HCT116 (cell line): ENCODE measurements around the gene CDCA7. TPM values are rescaled to one million over a fixed set of nuclear protein-coding genes. Genes with fewer than 3 reads are reported as not detected.

Source experiments
- ATAC-seq: fragments of 200-7000 bp; cut with Tn5 transposase; 2 replicates; pipeline ENCODE4 v1.9.1; 2020; ENCODE audit warnings: mild to moderate bottlenecking, moderate library complexity
- BruUV-seq: library from RNA; stranded (reverse); fragments of 400-500 nt; replicated peaks from 2 replicates; lab custom pipeline; 2021; lab: Mats Ljungman, UMichigan
- CTCF ChIA-PET: fragments of 300-600 bp; sonication (Branson Sonifier 250); formaldehyde crosslinking; loops from one replicate; lab custom pipeline; 2021; ENCODE audit warnings: antibody characterized with exemption; lab: Charles Lee
- POLR2A ChIA-PET: fragments of 300-600, 350-600 bp; sonication (Branson Sonifier 250); formaldehyde crosslinking; loops from one replicate; lab custom pipeline; 2021; ENCODE audit warnings: antibody characterized with exemption; lab: Charles Lee
- RAD21 ChIA-PET, 2 experiments: fragments of 300-600 bp; sonication (Branson Sonifier 250); formaldehyde crosslinking; loops; one replicate each; lab custom pipeline; 2023; ENCODE audit warnings: low total read pairs in 2 of 2; ENCODE audit not compliant: uncharacterized antibody in 2 of 2, unreplicated experiment in 2 of 2, low non-redundant PET in 1 of 2; lab: Charles Lee
- DNase-seq: peaks from one replicate; pipeline ENCODE4 v3.0.0-alpha.2; 2010; ENCODE audit warnings: low read depth, low spot score
- H2AFZ ChIP-seq: fragments of 200-600 bp; shearing (Covaris generic), sonication (generic); 2 replicates; pipeline ENCODE4 v1.6.1; 2017; ENCODE audit warnings: low read depth, mixed run types, mixed read lengths, antibody characterized with exemption, low read length; ENCODE audit not compliant: poor library complexity, severe bottlenecking
- H3K27ac ChIP-seq: 2 replicates; pipeline ENCODE4 v1.5.1; 2012; ENCODE audit warnings: low read depth, low read length
- H3K27me3 ChIP-seq: fragments of 200-600 bp; sonication (generic); 2 replicates; pipeline ENCODE4 v1.6.1; 2016; ENCODE audit warnings: mixed run types, low read length, mixed read lengths; ENCODE audit not compliant: insufficient read depth
- H3K36me3 ChIP-seq, 2 experiments: fragments of 200-500 bp in 1 of 2; fragments of 200-600 bp in 1 of 2; sonication (Bioruptor generic) in 1 of 2; sonication (generic) in 1 of 2; 2 replicates each; pipeline versions ENCODE4 v1.5.1 to v1.6.1; 2014 to 2016; ENCODE audit warnings: low read length in 2 of 2, inconsistent platforms in 1 of 2, mixed read lengths in 1 of 2, mixed run types in 1 of 2; ENCODE audit not compliant: insufficient read depth in 2 of 2, control insufficient read depth in 1 of 2
- H3K4me1 ChIP-seq, 2 experiments: fragments of 200-600 bp in 1 of 2; sonication (generic) in 1 of 2; 2 replicates each; pipeline versions ENCODE4 v1.5.1 to v1.6.1; 2012 to 2017; ENCODE audit warnings: low read length in 2 of 2, inconsistent platforms in 1 of 2, mild to moderate bottlenecking in 1 of 2, mixed read lengths in 1 of 2, mixed run types in 1 of 2, moderate library complexity in 1 of 2; ENCODE audit not compliant: insufficient read depth in 2 of 2, control insufficient read depth in 1 of 2
- H3K4me2 ChIP-seq: fragments of 200-600 bp; sonication (generic); 2 replicates; pipeline ENCODE4 v1.6.1; 2017; ENCODE audit warnings: mixed run types, low read length, mixed read lengths
- H3K4me3 ChIP-seq, 2 experiments: fragments of 200-600 bp in 1 of 2; sonication (generic) in 1 of 2; replicated peaks in 1 of 2; 2 replicates each; pipeline ENCODE4 v1.5.1; 2011 to 2016; ENCODE audit warnings: low read length in 2 of 2, control low read depth in 1 of 2, low read depth in 1 of 2, mild to moderate bottlenecking in 1 of 2, mixed read lengths in 1 of 2, mixed run types in 1 of 2
- H3K79me2 ChIP-seq: fragments of 200-600 bp; sonication (generic); 2 replicates; pipeline ENCODE4 v1.6.1; 2017; ENCODE audit warnings: mild to moderate bottlenecking, mixed run types, low read length, moderate library complexity, mixed read lengths; ENCODE audit not compliant: insufficient read depth
- H3K9ac ChIP-seq: fragments of 200-600 bp; sonication (generic); 2 replicates; pipeline ENCODE4 v1.6.1; 2016; ENCODE audit warnings: low read length, mixed read lengths
- H3K9me2 ChIP-seq: fragments of 200-600 bp; sonication (generic), shearing (Covaris generic); 2 replicates; pipeline ENCODE4 v1.6.1; 2017; ENCODE audit warnings: mixed run types, mild to moderate bottlenecking, moderate library complexity; ENCODE audit not compliant: insufficient read depth
- H3K9me3 ChIP-seq, 2 experiments: fragments of 200-500 bp in 1 of 2; fragments of 200-600 bp in 1 of 2; sonication (Bioruptor generic) in 1 of 2; sonication (generic) in 1 of 2; 2 replicates each; pipeline ENCODE4 v1.6.1; 2014 to 2017; ENCODE audit warnings: low read length in 2 of 2, mixed read lengths in 2 of 2, inconsistent platforms in 1 of 2, low read depth in 1 of 2, mild to moderate bottlenecking in 1 of 2, mixed run types in 1 of 2, moderate library complexity in 1 of 2; ENCODE audit not compliant: control insufficient read depth in 1 of 2, insufficient read depth in 1 of 2
- H4K20me1 ChIP-seq: fragments of 200-600 bp; sonication (generic), shearing (Covaris generic); 2 replicates; pipeline ENCODE4 v1.6.1; 2017; ENCODE audit warnings: mixed run types, mild to moderate bottlenecking, moderate library complexity; ENCODE audit not compliant: insufficient read depth
- CBX3 ChIP-seq: IDR thresholded peaks from 2 replicates; pipeline ENCODE4 v1.6.1; 2012; ENCODE audit warnings: low read depth
- EZH2 ChIP-seq: fragments of 200-600 bp; sonication (generic); IDR thresholded peaks from 2 replicates; pipeline ENCODE4 v1.6.1; 2017; ENCODE audit warnings: antibody characterized with exemption, mixed run types
- RAD21 ChIP-seq: IDR thresholded peaks from 2 replicates; pipeline ENCODE4 v1.6.1; 2012; ENCODE audit warnings: low read depth, mild to moderate bottlenecking
- SIN3A ChIP-seq: IDR thresholded peaks from 2 replicates; pipeline ENCODE4 v1.6.1; 2012; ENCODE audit warnings: low read depth
- TCF7L2 ChIP-seq: IDR thresholded peaks from 2 replicates; pipeline ENCODE4 v1.7.0; 2011; ENCODE audit warnings: borderline replicate concordance, inconsistent platforms; ENCODE audit not compliant: insufficient read depth, insufficient read length; ENCODE audit errors: extremely low read depth
- ZFX ChIP-seq: fragments of 450-650 bp; IDR thresholded peaks from 2 replicates; pipeline ENCODE4 v1.6.1; 2017
- intact Hi-C: fragments of 100-400 bp; cut with micrococcal nuclease; formaldehyde crosslinking; loops from 2 replicates; pipeline ENCODE4 v1.10.0; 2022
- total RNA-seq: library from RNA; stranded (reverse); gene quantifications from one replicate; pipeline ENCODE4 v1.2.1, GENCODE V29; 2021; ENCODE audit not compliant: unreplicated experiment
- TF ChIP-seq, protein P1 (sequence below): IDR thresholded peaks from 2 replicates; pipeline ENCODE4 v1.6.1; 2011; ENCODE audit warnings: mild to moderate bottlenecking, low read length, moderate library complexity; ENCODE audit not compliant: insufficient replicate concordance; ENCODE audit errors: extremely low read depth
- TF ChIP-seq, protein P2 (sequence below): IDR thresholded peaks from 2 replicates; pipeline ENCODE4 v1.6.1; 2012

The CDCA7 gene
- total RNA-seq, 1 experiment from 2014 or later = 57.9 TPM

DNA sequence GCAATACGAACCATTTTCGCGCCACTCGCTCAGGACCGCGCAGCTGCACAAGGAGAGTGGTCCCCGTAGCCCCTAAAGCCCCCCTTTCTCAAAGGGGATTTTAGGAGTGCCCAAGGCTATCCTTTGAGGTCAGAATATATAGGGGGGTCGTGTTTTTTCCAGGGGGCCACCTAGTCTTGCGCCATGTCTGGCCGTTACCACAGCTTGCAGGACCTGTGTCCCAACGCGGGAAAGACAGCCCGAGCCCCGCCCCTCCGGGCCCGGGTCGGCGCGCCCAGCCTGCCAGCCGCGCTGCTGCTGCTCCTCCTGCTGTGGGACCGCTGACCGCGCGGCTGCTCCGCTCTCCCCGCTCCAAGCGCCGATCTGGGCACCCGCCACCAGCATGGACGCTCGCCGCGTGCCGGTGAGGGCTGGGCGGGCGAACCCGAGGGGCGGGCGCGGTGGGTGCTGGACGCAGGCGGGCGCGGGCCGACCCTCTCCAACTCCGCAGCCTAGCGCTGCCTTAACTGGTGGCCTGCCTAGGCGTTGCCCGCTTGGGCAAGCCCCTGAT is at the start of gene CDCA7 (continued):
- TF ChIP-seq, protein P1, sequence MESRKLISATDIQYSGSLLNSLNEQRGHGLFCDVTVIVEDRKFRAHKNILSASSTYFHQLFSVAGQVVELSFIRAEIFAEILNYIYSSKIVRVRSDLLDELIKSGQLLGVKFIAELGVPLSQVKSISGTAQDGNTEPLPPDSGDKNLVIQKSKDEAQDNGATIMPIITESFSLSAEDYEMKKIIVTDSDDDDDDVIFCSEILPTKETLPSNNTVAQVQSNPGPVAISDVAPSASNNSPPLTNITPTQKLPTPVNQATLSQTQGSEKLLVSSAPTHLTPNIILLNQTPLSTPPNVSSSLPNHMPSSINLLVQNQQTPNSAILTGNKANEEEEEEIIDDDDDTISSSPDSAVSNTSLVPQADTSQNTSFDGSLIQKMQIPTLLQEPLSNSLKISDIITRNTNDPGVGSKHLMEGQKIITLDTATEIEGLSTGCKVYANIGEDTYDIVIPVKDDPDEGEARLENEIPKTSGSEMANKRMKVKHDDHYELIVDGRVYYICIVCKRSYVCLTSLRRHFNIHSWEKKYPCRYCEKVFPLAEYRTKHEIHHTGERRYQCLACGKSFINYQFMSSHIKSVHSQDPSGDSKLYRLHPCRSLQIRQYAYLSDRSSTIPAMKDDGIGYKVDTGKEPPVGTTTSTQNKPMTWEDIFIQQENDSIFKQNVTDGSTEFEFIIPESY = no peak
- TF ChIP-seq SIN3A (0 out of 2 replicates have a peak, but pooled peaks have one; percentile 38), TCF7L2 (peak; percentile 18)

DNA sequence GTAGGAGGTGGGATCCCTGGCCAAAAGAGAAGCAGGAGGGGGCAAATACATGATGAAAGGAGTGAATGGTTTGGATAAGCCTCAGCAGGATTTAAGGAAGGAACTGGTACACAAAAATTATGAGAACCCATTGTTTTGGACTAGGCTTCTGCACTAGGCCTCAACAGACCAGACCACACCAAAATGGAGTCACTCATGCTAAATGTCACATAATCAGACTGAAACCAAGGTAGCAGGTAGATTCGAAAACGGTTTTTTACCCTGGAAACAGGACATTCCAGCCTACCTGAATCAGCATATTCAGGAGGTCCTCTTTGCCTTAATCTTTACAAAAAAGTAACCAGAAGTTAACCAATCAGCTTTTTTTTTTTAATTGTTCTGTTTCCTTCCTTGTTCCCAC is 49.4 kb upstream of the CDCA7 start:
- no peak for ATAC-seq
- RAD21 ChIA-PET = no interaction called here
- Histone ChIP-seq H3K9me3 (no peaks in the 10 kb centered on the region; a peak in 1 of 4 replicates), H3K4me2 (no peak overlapping the region), H3K27ac (no peak overlapping the region), H4K20me1 (no peaks in the 10 kb centered on the region), H3K4me3 (no peak overlapping the region), H3K9ac (no peak overlapping the region), H3K36me3 (no peaks in the 10 kb centered on the region)
- intact Hi-C loops = no loop called here
- TF ChIP-seq EZH2 = no peak
- TF ChIP-seq CBX3 = no peak
- TF ChIP-seq RAD21 = no peak
- TF ChIP-seq ZFX = no peak
- TF ChIP-seq, protein P2, sequence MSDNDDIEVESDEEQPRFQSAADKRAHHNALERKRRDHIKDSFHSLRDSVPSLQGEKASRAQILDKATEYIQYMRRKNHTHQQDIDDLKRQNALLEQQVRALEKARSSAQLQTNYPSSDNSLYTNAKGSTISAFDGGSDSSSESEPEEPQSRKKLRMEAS = no peak
- TF ChIP-seq, all 23 proteins: peak for 0
- ChIA-PET CTCF (no interaction called here), POLR2A (no interaction called here)
- Histone ChIP-seq H2AFZ (no peak overlapping the region), H3K27me3 (no peaks in the 10 kb centered on the region), H3K79me2 (no peaks in the 10 kb centered on the region), H3K4me1 (no peaks in the 10 kb centered on the region), H3K9me2 (no peaks in the 10 kb centered on the region)
- no TSS peak for BruUV-seq
- DNase-seq = no peak
